GM12878 (cell line): ENCODE results near the gene POLR2L. TPM values are rescaled to one million over a fixed set of nuclear protein-coding genes. Genes with fewer than 3 reads are reported as not detected.

Source experiments
- ATAC-seq: fragments of 200-7000 bp; cut with Tn5 transposase; 3 replicates; pipeline ENCODE4 v1.9.1; 2020; ENCODE audit warnings: mild to moderate bottlenecking, moderate library complexity
- BruUV-seq: library from RNA; stranded (reverse); fragments of 400-500 nt; replicated peaks from 2 replicates; lab custom pipeline; 2021; lab: Mats Ljungman, UMichigan
- CTCF ChIA-PET: fragments of 300-600 bp; sonication (Branson Sonifier 250); formaldehyde crosslinking; extraction: SDS; loops from one replicate; lab custom pipeline; 2021; ENCODE audit warnings: inconsistent platforms; lab: Yijun Ruan, JAX
- POLR2A ChIA-PET: fragments of 350-600 bp; formaldehyde crosslinking; extraction: SDS; loops from one replicate; lab custom pipeline; 2021; ENCODE audit warnings: inconsistent platforms; lab: Charles Lee
- RAD21 ChIA-PET: fragments of 300-600 bp; sonication (Branson Sonifier 250); formaldehyde crosslinking; loops from one replicate; lab custom pipeline; 2023; ENCODE audit warnings: antibody characterized with exemption; ENCODE audit not compliant: unreplicated experiment; lab: Charles Lee
- SMC1A ChIA-PET: fragments of 300-600 bp; sonication (Branson Sonifier 250); formaldehyde crosslinking; loops from one replicate; lab custom pipeline; 2023; ENCODE audit not compliant: unreplicated experiment, uncharacterized antibody; lab: Charles Lee
- DNase-seq: peaks from one replicate; pipeline ENCODE4 v3.0.0-alpha.2; 2011; ENCODE audit warnings: low read depth, low spot score
- FAIRE-seq: peaks from 3 replicates; lab custom pipeline; 2011; peaks lifted over from hg19 to GRCh38; lab: Jason Lieb, UNC
- H2AFZ ChIP-seq: 2 replicates; pipeline ENCODE4 v1.6.0; 2011; ENCODE audit warnings: low read depth, low read length, control low read depth; ENCODE audit not compliant: control insufficient read depth
- H3K27ac ChIP-seq: 2 replicates; pipeline ENCODE4 v1.5.1; 2011; ENCODE audit warnings: control low read depth; ENCODE audit not compliant: control insufficient read depth, insufficient read depth
- H3K27me3 ChIP-seq, 2 experiments: replicated peaks in 1 of 2; 2 replicates each; pipeline versions ENCODE4 v1.6.0 to v1.6.1; 2011; ENCODE audit warnings: low read length in 1 of 2; ENCODE audit not compliant: control insufficient read depth in 2 of 2, insufficient read depth in 2 of 2
- H3K36me3 ChIP-seq, 2 experiments: 2 replicates each; pipeline ENCODE4 v1.5.1; 2011; ENCODE audit warnings: low read length in 1 of 2; ENCODE audit not compliant: control insufficient read depth in 2 of 2, insufficient read depth in 2 of 2
- H3K4me1 ChIP-seq: 2 replicates; pipeline ENCODE4 v1.6.1; 2011; ENCODE audit warnings: mild to moderate bottlenecking, low read length, moderate library complexity, mixed read lengths; ENCODE audit not compliant: control insufficient read depth, insufficient read depth
- H3K4me2 ChIP-seq: 2 replicates; pipeline ENCODE4 v1.6.0; 2011; ENCODE audit warnings: control low read depth; ENCODE audit not compliant: control insufficient read depth, insufficient read depth
- H3K4me3 ChIP-seq: fragments of 200-600 bp; sonication (generic); 2 replicates; pipeline ENCODE4 v1.5.1; 2016
- H3K79me2 ChIP-seq: 2 replicates; pipeline ENCODE4 v1.6.0; 2011; ENCODE audit warnings: low read length; ENCODE audit not compliant: control insufficient read depth, insufficient read depth
- H3K9ac ChIP-seq: 2 replicates; pipeline ENCODE4 v1.8.0; 2011; ENCODE audit warnings: low read length, control low read depth, mixed read lengths; ENCODE audit not compliant: control insufficient read depth, insufficient read depth
- H3K9me3 ChIP-seq: replicated peaks from 3 replicates; pipeline ENCODE4 v1.5.1; 2011; ENCODE audit warnings: mild to moderate bottlenecking, low read length; ENCODE audit not compliant: control insufficient read depth, insufficient read depth
- H4K20me1 ChIP-seq: 2 replicates; pipeline ENCODE4 v1.6.0; 2011; ENCODE audit not compliant: control insufficient read depth, insufficient read depth
- CEBPB ChIP-seq, 2 experiments: fragments of 150-350 bp in 1 of 2; IDR thresholded peaks; 2 replicates each; pipeline ENCODE4 v1.6.1; 2012 to 2014; ENCODE audit warnings: low read depth in 2 of 2, low read length in 2 of 2, borderline replicate concordance in 1 of 2, inconsistent platforms in 1 of 2
- CEBPZ ChIP-seq: fragments of 150-350 bp; IDR thresholded peaks from 2 replicates; pipeline ENCODE4 v1.6.1; 2016; ENCODE audit warnings: low read depth, low read length
- CTCF ChIP-seq, 3 experiments: IDR thresholded peaks in 2 of 3; conservative IDR thresholded peaks in 1 of 3; 2 replicates each; pipeline ENCODE4 v1.5.1; 2011; ENCODE audit warnings: low read depth in 3 of 3, low read length in 3 of 3, mild to moderate bottlenecking in 3 of 3, control low read depth in 2 of 3, moderate library complexity in 2 of 3, inconsistent platforms in 1 of 3, mixed read lengths in 1 of 3; ENCODE audit not compliant: control insufficient read depth in 2 of 3, insufficient read depth in 1 of 3; ENCODE audit errors: extremely low read depth in 1 of 3
- POLR2A ChIP-seq: IDR thresholded peaks from 2 replicates; pipeline ENCODE4 v1.6.1; 2011; ENCODE audit warnings: low read depth, mild to moderate bottlenecking, low read length
- WGBS: methylation state at CpG from one replicate; pipeline ENCODE4 v1.1.6; 2016; ENCODE audit warnings: low lambda C conversion rate; ENCODE audit not compliant: insufficient replicate concordance, insufficient coverage; ENCODE audit errors: missing lambda C conversion rate; 5-methylcytosine and 5-hydroxymethylcytosine counted together
- in situ Hi-C: fragments of 300-500 bp; cut with MboI; formaldehyde crosslinking; loops from 9 replicates; pipeline ENCODE4 v1.14.3; 2018; ENCODE audit warnings: mixed read lengths
- intact Hi-C: fragments of 100-400 bp; cut with micrococcal nuclease; formaldehyde crosslinking; loops from one replicate; pipeline ENCODE4 v1.14.2; 2022; ENCODE audit not compliant: unreplicated experiment
- polyA plus RNA-seq, 11 experiments: library from polyadenylated mRNA; depleted of rRNA in 4 of 11; unstranded in 6 of 11; stranded (reverse) in 5 of 11; fragments of >200 nt; fragmentation: Nextera tagmentation in 4 of 11; fragmentation: Illumina TruSeq in 1 of 11; extraction: Ambion mirVana in 4 of 11; extraction: Trizol in 1 of 11; gene quantifications; 1 replicate in 1 of 11; 2 replicates in 10 of 11; pipeline versions ENCODE4 v1.2.1 to v1.2.3, GENCODE V29; 2011 to 2016; ENCODE audit warnings: inconsistent platforms in 2 of 11, missing spikeins in 2 of 11, low read depth in 1 of 11
- total RNA-seq, 4 experiments: library from RNA; depleted of rRNA in 3 of 4; stranded (reverse); fragments of >200 nt in 3 of 4; fragmentation: Illumina TruSeq in 1 of 4; extraction: Trizol in 1 of 4; gene quantifications; 2 replicates each; pipeline versions ENCODE4 v1.2.1 to v1.2.3, GENCODE V29; 2013 to 2021

The POLR2L gene
- total and polyA plus RNA-seq, 10 of the 15 experiments (the other 5 are each of a cell fraction or from before 2014, with no cell fraction given) = 23.1 to 497 (median 125) TPM

- no peak overlapping the region for H3K27ac ChIP-seq
- BruUV-seq = no TSS peak
- ChIA-PET RAD21 (interaction anchor here (0.8 to 0.9 kb wide), 2 partner anchors 17 to 21 kb away, joined by 3 read pairs; no protein-coding TSS in a partner anchor), CTCF (no interaction called here), SMC1A (no interaction called here), POLR2A (interaction anchor here (1.2 to 4.0 kb wide), 4 partner anchors 10 to 34 kb away, joined by 3 to 21 read pairs (median 4); partner anchors contain the start of genes CRACR2B and PNPLA2)
- no peaks in the 10 kb centered on the region; the same call in 1 of the 2 replicates for H4K20me1 ChIP-seq
- 91% methylated on average over 25 of the region's 25 CpGs for WGBS
- H3K27me3 ChIP-seq = no peaks in the 10 kb centered on the region
- in situ Hi-C loops = loop anchor here (10.0 kb wide), 2 partner anchors 215 to 1015 kb away; partner anchors contain the start of gene LSP1
- TF ChIP-seq POLR2A (peak; percentile 47; the same call in 1 of the 2 replicates), CTCF (IDR thresholded peaks at IDR 0.05 in 2 of 3, conservative IDR thresholded peaks at IDR 0.05 in 1 of 3; ENCODE audit: control insufficient read depth in 2 of 3, extremely low read depth in 1 of 3, insufficient read depth in 1 of 3, low read depth in 3 of 3, low read length in 3 of 3) (peak in 2 of 3 experiments; percentile 28 to 33; a peak in 1 of 6 replicates), CEBPZ (no peak), CEBPB (IDR thresholded peaks at IDR 0.05; ENCODE audit: borderline replicate concordance in 1 of 2, low read depth in 2 of 2, low read length in 2 of 2) (no peak)
- no peak overlapping the region for H2AFZ ChIP-seq
- H3K9me3 ChIP-seq = no peaks in the 10 kb centered on the region
- H3K36me3 ChIP-seq = peaks cover 0 to 25% of the 10 kb centered on the region in 2 experiments; a peak in 2 of 4 replicates
- H3K4me3 ChIP-seq = no peak overlapping the region
- H3K9ac ChIP-seq = no peak overlapping the region; the same call in 1 of the 2 replicates
- ATAC-seq = no peak
- H3K4me1 ChIP-seq = peaks cover 15% of the 10 kb centered on the region
- peaks cover 20% of the 10 kb centered on the region for H3K79me2 ChIP-seq
- H3K4me2 ChIP-seq = peak overlapping the region; percentile 95; the same call in 1 of the 2 replicates
- no peak for DNase-seq
- intact Hi-C loops = loop anchor here (5.0 kb wide), 1 partner anchor 72 kb away; the partner anchor contains the start of gene CHID1
- FAIRE-seq = no peak
These were observed 2.3 kb downstream of the POLR2L start for GRCh38 chr11:839875-840617.
